Epithelial cell of proximal tubule (primary cell): ENCODE results near the gene FYCO1. TPM values are rescaled to one million over a fixed set of nuclear protein-coding genes. Genes with fewer than 3 reads are reported as not detected.

Experiments
- DNase-seq: peaks from one replicate; pipeline ENCODE4 v3.0.0-alpha.2; 2011; ENCODE audit warnings: low read depth
- H3K4me3 ChIP-seq: 2 replicates; pipeline ENCODE4 v1.5.1; 2011; ENCODE audit warnings: low read depth, mild to moderate bottlenecking, low read length
- CTCF ChIP-seq: conservative IDR thresholded peaks from 2 replicates; pipeline ENCODE4 v1.5.1; 2012; ENCODE audit warnings: low read depth, mild to moderate bottlenecking, low read length
- total RNA-seq: library from RNA; depleted of rRNA; stranded (reverse); fragments of >200 nt; gene quantifications from 2 replicates; pipeline ENCODE4 v1.2.3, GENCODE V29; 2015

Gene FYCO1
- total RNA-seq, 1 donor from 2014 or later: 10.3 TPM

- no peak overlapping the region for H3K4me3 ChIP-seq
- DNase-seq: no peak
- TF ChIP-seq CTCF: no peak
Measured at GRCh38 chr3:45950131-45950530, 45.5 kb downstream of the FYCO1 start.

GRCh38 chr3:45949432-45949831 is 46.2 kb downstream of the FYCO1 start:
- H3K4me3 ChIP-seq: no peak overlapping the region
- DNase-seq: no peak
- no peak for TF ChIP-seq CTCF

GRCh38 chr3:45948881-45949280 is 46.7 kb downstream of the FYCO1 start:
- DNase-seq: no peak
- no peak for TF ChIP-seq CTCF
- H3K4me3 ChIP-seq: no peak overlapping the region

- no peak for DNase-seq
- no peak for TF ChIP-seq CTCF
Measured at GRCh38 chr3:45948311-45948781, 47.3 kb downstream of the FYCO1 start.

GRCh38 chr3:45947361-45947760 is 48.3 kb downstream of the FYCO1 start:
- no peak overlapping the region for H3K4me3 ChIP-seq
- TF ChIP-seq CTCF: no peak
- DNase-seq: no peak

More at GRCh38 chr3:45948311-45948781, 47.3 kb downstream of the FYCO1 start:
- no peak overlapping the region for H3K4me3 ChIP-seq

GRCh38 chr3:45946875-45947274 is 48.7 kb downstream of the FYCO1 start:
- TF ChIP-seq CTCF: no peak
- no peak for DNase-seq
- H3K4me3 ChIP-seq: no peak overlapping the region

GRCh38 chr3:45946307-45946706 is 49.3 kb downstream of the FYCO1 start:
- H3K4me3 ChIP-seq: no peak overlapping the region
- no peak for DNase-seq
- TF ChIP-seq CTCF: no peak
